Stomach (tissue), 9 donors: ENCODE data around the gene TGM4. TPM values are rescaled to one million over a fixed set of nuclear protein-coding genes. Genes with fewer than 3 reads are reported as not detected.

ENCODE experiments used
- DNase-seq, 2 donors: peaks; one replicate each; pipeline versions ENCODE4 v3.0.0 to v3.0.0-alpha.2; 2013 to 2019
- H3K27ac ChIP-seq, 5 donors: fragments of 200-600 bp in 4 of 5; sonication (generic) in 4 of 5; one replicate each; pipeline ENCODE4 v1.5.1; 2013 to 2019; ENCODE audit warnings: mild to moderate bottlenecking in 1 of 5, moderate library complexity in 1 of 5
- H3K27me3 ChIP-seq, 3 donors: fragments of 200-600 bp; sonication (generic); one replicate each; pipeline ENCODE4 v1.5.1; 2017 to 2019; ENCODE audit warnings: mixed run types in 1 of 3
- H3K36me3 ChIP-seq, 4 donors: fragments of 200-600 bp; sonication (generic); 1 replicate in 3 of 4; 2 replicates in 1 of 4; pipeline ENCODE4 v1.5.1; 2016 to 2019
- H3K4me1 ChIP-seq, 4 donors: fragments of 200-600 bp; sonication (generic); one replicate each; pipeline ENCODE4 v1.5.1; 2016 to 2019
- H3K4me3 ChIP-seq, 4 donors: fragments of 200-600 bp; sonication (generic) in 3 of 4; one replicate each; pipeline ENCODE4 v1.5.1; 2016 to 2019; ENCODE audit warnings: mild to moderate bottlenecking in 1 of 4
- H3K9me3 ChIP-seq, 4 donors: fragments of 200-600 bp; sonication (generic); one replicate each; pipeline ENCODE4 v1.5.1; 2016 to 2019
- CTCF ChIP-seq, 7 experiments: fragments of 450-650 bp in 4 of 7; fragments of 200-600 bp in 3 of 7; sonication (generic) in 3 of 7; IDR thresholded peaks; one replicate each; pipeline ENCODE4 v1.5.1; 2016 to 2019; ENCODE audit warnings: antibody characterized with exemption in 7 of 7, control low read depth in 2 of 7, mild to moderate bottlenecking in 1 of 7
- EP300 ChIP-seq: sonication (generic); formaldehyde crosslinking; IDR thresholded peaks from one replicate; pipeline ENCODE4 v1.6.1; 2017; ENCODE audit warnings: antibody characterized with exemption
- POLR2A ChIP-seq, 4 donors: fragments of 450-650 bp; IDR thresholded peaks; one replicate each; pipeline ENCODE4 v1.6.1; 2016; ENCODE audit warnings: antibody characterized with exemption in 4 of 4, control low read depth in 2 of 4, mild to moderate bottlenecking in 1 of 4, moderate library complexity in 1 of 4
- POLR2AphosphoS5 ChIP-seq, 3 donors: sonication (generic); formaldehyde crosslinking; IDR thresholded peaks; one replicate each; pipeline ENCODE4 v1.6.1; 2016; ENCODE audit warnings: antibody characterized with exemption in 3 of 3
- WGBS, 5 donors: extraction: QIAGEN DNeasy Blood & Tissue Kit in 3 of 5; methylation state at CpG; one replicate each; pipeline versions ENCODE4 v1.1.5 to v1.1.7; 2013 to 2018; 5-methylcytosine and 5-hydroxymethylcytosine counted together
- intact Hi-C: fragments of 100-400 bp; cut with DNase I; formaldehyde crosslinking; loops from one replicate; pipeline ENCODE4 v1.15.1; 2023; ENCODE audit warnings: low total_unique reads
- polyA plus RNA-seq, 3 donors: library from polyadenylated mRNA; stranded (reverse); fragments of 200-250 nt; gene quantifications; one replicate each; pipeline ENCODE4 v1.2.3, GENCODE V29; 2013
- total RNA-seq, 5 donors: library from RNA; depleted of rRNA; stranded (reverse); fragments of >200 nt; gene quantifications; one replicate each; pipeline versions ENCODE4 v1.1.0 to v1.2.3, GENCODE V29; 2014 to 2016
- donor health status: healthy with polysubstance abuse.
- donor health status: Bipolar disorder and iron deficiency.
- donor health status: healthy.

Gene TGM4
- total and polyA plus RNA-seq, 8 donors: not detected

- 66 to 72% (median 71%) methylated on average over 7 of the region's 7 CpGs for WGBS, 5 donors
- Histone ChIP-seq H3K4me1 (peaks cover 0 to 8% (median 0%) of the 10 kb centered on the region in 4 donors), H3K9me3 (peaks cover 0 to 4% (median 2%) of the 10 kb centered on the region in 4 donors), H3K36me3 (no peaks in the 10 kb centered on the region), H3K4me3 (no peak overlapping the region), H3K27ac (no peak overlapping the region), H3K27me3 (peaks cover 0 to 23% (median 0%) of the 10 kb centered on the region in 3 donors)
- intact Hi-C loops: no loop called here
- DNase-seq: no peak
- no peak for TF ChIP-seq CTCF (IDR thresholded peaks at IDR 0.05)
- no peak for TF ChIP-seq POLR2AphosphoS5 (IDR thresholded peaks at IDR 0.05)
- no peak for TF ChIP-seq EP300
- no peak for TF ChIP-seq POLR2A (IDR thresholded peaks at IDR 0.05)
Observed at GRCh38 chr3:44887101-44887500, 12.7 kb downstream of the TGM4 start.

- no peak overlapping the region for H3K4me3 ChIP-seq
- no peak for DNase-seq
- H3K36me3 ChIP-seq: no peaks in the 10 kb centered on the region
- H3K27me3 ChIP-seq: peaks cover 0 to 16% (median 0%) of the 10 kb centered on the region in 3 donors
- intact Hi-C loops: no loop called here
- H3K9me3 ChIP-seq: no peaks in the 10 kb centered on the region
- TF ChIP-seq POLR2AphosphoS5 (IDR thresholded peaks at IDR 0.05): no peak
- peaks cover 0 to 7% (median 0%) of the 10 kb centered on the region in 4 donors for H3K4me1 ChIP-seq
- no peak overlapping the region for H3K27ac ChIP-seq
- 44 to 55% (median 49%) methylated on average over 3 of the region's 3 CpGs for WGBS, 5 donors
Observed at GRCh38 chr3:44890258-44890657, 15.8 kb downstream of the TGM4 start.

- no peak for TF ChIP-seq EP300
- no peak for TF ChIP-seq POLR2A (IDR thresholded peaks at IDR 0.05)
- no peak for TF ChIP-seq CTCF (IDR thresholded peaks at IDR 0.05)
- no peak for TF ChIP-seq POLR2AphosphoS5 (IDR thresholded peaks at IDR 0.05)
- intact Hi-C loops: no loop called here
- WGBS, 5 donors: 49 to 69% (median 65%) methylated on average over 3 of the region's 3 CpGs
- no peaks in the 10 kb centered on the region for H3K9me3 ChIP-seq
- peaks cover 0 to 10% (median 0%) of the 10 kb centered on the region in 3 donors for H3K27me3 ChIP-seq
- no peak for DNase-seq
- no peaks in the 10 kb centered on the region for H3K36me3 ChIP-seq
- H3K4me1 ChIP-seq: peaks cover 0 to under 1% (median 0%) of the 10 kb centered on the region in 4 donors
- no peak overlapping the region for H3K4me3 ChIP-seq
- H3K27ac ChIP-seq: no peak overlapping the region
Observed at GRCh38 chr3:44890852-44891251, 16.4 kb downstream of the TGM4 start.

- H3K9me3 ChIP-seq: no peaks in the 10 kb centered on the region
- no peak for DNase-seq
- WGBS, 5 donors: 60 to 88% (median 68%) methylated on average over 3 of the region's 3 CpGs
- no peak for TF ChIP-seq POLR2A (IDR thresholded peaks at IDR 0.05)
- no peak for TF ChIP-seq CTCF (IDR thresholded peaks at IDR 0.05)
- no peak for TF ChIP-seq EP300
- no peak for TF ChIP-seq POLR2AphosphoS5 (IDR thresholded peaks at IDR 0.05)
- H3K27ac ChIP-seq: no peak overlapping the region
- no peak overlapping the region for H3K4me3 ChIP-seq
- peaks cover 0 to 10% (median 0%) of the 10 kb centered on the region in 3 donors for H3K27me3 ChIP-seq
- no peaks in the 10 kb centered on the region for H3K4me1 ChIP-seq
- H3K36me3 ChIP-seq: no peaks in the 10 kb centered on the region
- intact Hi-C loops: no loop called here
Observed at GRCh38 chr3:44892689-44893088, 18.3 kb downstream of the TGM4 start.

- DNase-seq: no peak
- no peak for TF ChIP-seq POLR2AphosphoS5 (IDR thresholded peaks at IDR 0.05)
- TF ChIP-seq POLR2A (IDR thresholded peaks at IDR 0.05): no peak
- no peak for TF ChIP-seq CTCF (IDR thresholded peaks at IDR 0.05)
- TF ChIP-seq EP300: no peak
- Histone ChIP-seq H3K27ac (no peak overlapping the region), H3K9me3 (no peaks in the 10 kb centered on the region), H3K4me3 (no peak overlapping the region), H3K27me3 (peaks cover 0 to 10% (median 0%) of the 10 kb centered on the region in 3 donors), H3K4me1 (no peaks in the 10 kb centered on the region), H3K36me3 (no peaks in the 10 kb centered on the region)
- WGBS, 5 donors: 62 to 75% (median 67%) methylated on average over 2 of the region's 2 CpGs
- intact Hi-C loops: no loop called here
Observed at GRCh38 chr3:44893097-44893496, 18.7 kb downstream of the TGM4 start.
